Measurements from ENCODE around the gene LMF2. TPM values are rescaled to one million over a fixed set of nuclear protein-coding genes. Genes with fewer than 3 reads are reported as not detected.

LMF2 gene
- polyA plus RNA-seq, 1 experiment: 111 TPM

- CTCF ChIA-PET: interaction anchor here (1.3 kb wide), 1 partner anchor 8 kb away, joined by 4 read pairs; no protein-coding TSS in a partner anchor
- POLR2A ChIA-PET: no interaction called here
- no peak for TF ChIP-seq CTCF (IDR thresholded peaks at IDR 0.05; ENCODE audit: insufficient read depth, low read depth, low read length)
These were observed 16.8 kb downstream of the LMF2 start for GRCh38 chr22:50490531-50491308.

GRCh38 chr22:50489363-50490243 is 17.9 kb downstream of the LMF2 start:
- Histone ChIP-seq H3K27me3 (ENCODE audit: control insufficient read depth, insufficient read depth, low read length) (no peaks in the 10 kb centered on the region), H3K36me3 (ENCODE audit: control insufficient read depth, insufficient read depth, low read length) (no peaks in the 10 kb centered on the region), H3K4me3 (ENCODE audit: low read depth, low read length) (no peak overlapping the region)
- ChIA-PET POLR2A (no interaction called here), CTCF (interaction anchor here (1.3 kb wide), 1 partner anchor 9 kb away, joined by 4 read pairs; no protein-coding TSS in a partner anchor)
- no peak for TF ChIP-seq CTCF (IDR thresholded peaks at IDR 0.05; ENCODE audit: insufficient read depth, low read depth, low read length)
- no peak for DNase-seq (ENCODE audit: low read depth)

More at GRCh38 chr22:50490531-50491308, 16.8 kb downstream of the LMF2 start:
- H3K36me3 ChIP-seq (ENCODE audit: control insufficient read depth, insufficient read depth, low read length): no peaks in the 10 kb centered on the region
- H3K27me3 ChIP-seq (ENCODE audit: control insufficient read depth, insufficient read depth, low read length): no peaks in the 10 kb centered on the region
- no peak overlapping the region for H3K4me3 ChIP-seq (ENCODE audit: low read depth, low read length)
- no peak for DNase-seq (ENCODE audit: low read depth)

- Histone ChIP-seq H3K27me3 (ENCODE audit: control insufficient read depth, insufficient read depth, low read length) (no peaks in the 10 kb centered on the region), H3K4me3 (ENCODE audit: low read depth, low read length) (no peak overlapping the region), H3K36me3 (ENCODE audit: control insufficient read depth, insufficient read depth, low read length) (no peaks in the 10 kb centered on the region; the same call in 1 of the 2 replicates)
- TF ChIP-seq CTCF (IDR thresholded peaks at IDR 0.05; ENCODE audit: insufficient read depth, low read depth, low read length): no peak
- POLR2A ChIA-PET: no interaction called here
- CTCF ChIA-PET: no interaction called here
- DNase-seq (ENCODE audit: low read depth): no peak
These were observed 18.6 kb downstream of the LMF2 start for GRCh38 chr22:50488886-50489285.

GRCh38 chr22:50488006-50488677 is 19.4 kb downstream of the LMF2 start:
- H3K36me3 ChIP-seq (ENCODE audit: control insufficient read depth, insufficient read depth, low read length): peaks cover 3% of the 10 kb centered on the region; the same call in 1 of the 2 replicates
- no peaks in the 10 kb centered on the region for H3K27me3 ChIP-seq (ENCODE audit: control insufficient read depth, insufficient read depth, low read length)
- no peak for DNase-seq (ENCODE audit: low read depth)
- CTCF ChIA-PET: no interaction called here
- no peak overlapping the region for H3K4me3 ChIP-seq (ENCODE audit: low read depth, low read length)
- no peak for TF ChIP-seq CTCF (IDR thresholded peaks at IDR 0.05; ENCODE audit: insufficient read depth, low read depth, low read length)
- POLR2A ChIA-PET: no interaction called here

Data from BJ (cell line).